Activated B cell treated with CpG ODN at 0.5 μM for 24 hours (primary cell): ENCODE measurements around the gene PCDHA1. TPM values are rescaled to one million over a fixed set of nuclear protein-coding genes. Genes with fewer than 3 reads are reported as not detected.
"Not testable (repeated sequence)": the region's sequence is repeated elsewhere in the genome, so short reads cannot be mapped to it uniquely, and the experiment has no call there.

Experiments
- ATAC-seq: fragments of 200-7000 bp; cut with Tn5 transposase; one replicate; pipeline ENCODE4 v1.10.0; 2021; ENCODE audit warnings: low read depth, mild to moderate bottlenecking, moderate library complexity
- CTCF ChIA-PET: fragments of 350-600 bp; sonication (Branson Sonifier 250); formaldehyde crosslinking; loops from one replicate; lab custom pipeline; 2021; ENCODE audit warnings: antibody characterized with exemption; lab: Charles Lee
- POLR2A ChIA-PET: fragments of 350-600 bp; sonication (Branson Sonifier 250); formaldehyde crosslinking; loops from one replicate; lab custom pipeline; 2021; ENCODE audit warnings: antibody characterized with exemption; lab: Charles Lee
- DNase-seq: peaks from one replicate; pipeline ENCODE4 v3.0.0; 2022
- H3K27ac Mint-ChIP-seq: one replicate; pipeline ENCODE4 v1.8.0; 2020; ENCODE audit warnings: mixed read lengths
- H3K27me3 Mint-ChIP-seq: one replicate; pipeline ENCODE4 v1.8.0; 2021; ENCODE audit warnings: mixed read lengths
- H3K36me3 Mint-ChIP-seq: one replicate; pipeline ENCODE4 v1.8.0; 2021; ENCODE audit warnings: low read depth, mixed read lengths
- H3K4me1 Mint-ChIP-seq: one replicate; pipeline ENCODE4 v1.8.0; 2021; ENCODE audit warnings: mixed read lengths
- H3K4me3 Mint-ChIP-seq: one replicate; pipeline ENCODE4 v1.8.0; 2020; ENCODE audit warnings: mild to moderate bottlenecking, mixed read lengths
- H3K9me3 Mint-ChIP-seq: one replicate; pipeline ENCODE4 v1.8.0; 2020; ENCODE audit warnings: mixed read lengths
- CTCF ChIP-seq: fragments of 200-600 bp; IDR thresholded peaks from one replicate; pipeline ENCODE4 v1.8.0; 2022; ENCODE audit warnings: antibody characterized with exemption, mild to moderate bottlenecking
- intact Hi-C: fragments of 100-400 bp; cut with micrococcal nuclease; formaldehyde crosslinking; loops from one replicate; pipeline ENCODE4 v1.15.1; 2024
- total RNA-seq: library from RNA; stranded (reverse); gene quantifications from 2 replicates; pipeline ENCODE4 v1.2.3, GENCODE V29; 2022

The PCDHA1 gene
- total RNA-seq, 1 donor from 2014 or later: not detected

DNA sequence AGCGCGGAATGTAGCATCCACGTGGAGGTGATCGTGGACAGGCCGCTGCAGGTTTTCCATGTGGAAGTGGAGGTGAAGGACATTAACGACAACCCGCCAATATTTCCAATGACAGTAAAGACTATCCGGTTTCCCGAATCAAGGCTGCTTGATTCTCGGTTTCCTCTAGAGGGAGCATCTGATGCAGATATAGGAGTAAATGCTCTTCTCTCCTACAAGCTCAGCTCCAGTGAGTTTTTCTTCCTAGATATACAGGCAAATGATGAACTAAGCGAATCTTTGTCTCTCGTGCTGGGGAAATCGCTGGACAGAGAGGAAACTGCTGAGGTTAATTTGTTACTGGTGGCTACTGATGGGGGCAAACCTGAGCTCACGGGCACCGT is 9.3 kb downstream of the PCDHA1 start:
- peaks cover 2% of the 10 kb centered on the region for H3K36me3 Mint-ChIP-seq
- intact Hi-C loops: no loop called here
- CTCF ChIA-PET: no interaction called here
- H3K9me3 Mint-ChIP-seq: peaks cover 28% of the 10 kb centered on the region
- ATAC-seq: no peak
- H3K27ac Mint-ChIP-seq: no peak overlapping the region
- peaks cover 12% of the 10 kb centered on the region for H3K27me3 Mint-ChIP-seq
- POLR2A ChIA-PET: no interaction called here
- no peak for TF ChIP-seq CTCF
- no peak overlapping the region for H3K4me3 Mint-ChIP-seq
- DNase-seq: no peak
- H3K4me1 Mint-ChIP-seq: no peaks in the 10 kb centered on the region

GRCh38 chr5:140796072-140796717 is 10.3 kb downstream of the PCDHA1 start:
- ATAC-seq, DNase-seq, H3K4me1 Mint-ChIP-seq, intact Hi-C loops, H3K27ac Mint-ChIP-seq, CTCF ChIA-PET, H3K4me3 Mint-ChIP-seq, H3K36me3 Mint-ChIP-seq, POLR2A ChIA-PET, H3K27me3 Mint-ChIP-seq: not testable (repeated sequence)
- H3K9me3 Mint-ChIP-seq: peaks cover 29% of the 10 kb centered on the region

DNA sequence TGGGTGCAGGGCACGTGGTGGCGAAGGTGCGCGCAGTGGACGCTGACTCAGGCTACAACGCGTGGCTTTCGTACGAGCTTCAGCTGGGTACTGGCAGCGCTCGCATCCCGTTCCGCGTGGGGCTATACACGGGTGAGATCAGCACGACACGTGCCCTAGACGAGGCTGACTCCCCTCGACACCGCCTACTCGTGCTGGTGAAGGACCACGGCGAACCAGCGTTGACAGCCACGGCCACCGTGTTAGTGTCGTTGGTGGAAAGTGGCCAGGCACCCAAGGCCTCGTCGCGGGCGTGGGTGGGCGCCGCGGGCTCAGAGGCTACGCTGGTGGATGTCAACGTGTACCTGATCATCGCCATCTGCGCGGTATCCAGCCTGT is 10.8 kb downstream of the PCDHA1 start:
- no peak for ATAC-seq
- H3K27ac Mint-ChIP-seq: no peak overlapping the region
- H3K27me3 Mint-ChIP-seq: peaks cover 6% of the 10 kb centered on the region
- ChIA-PET POLR2A (no interaction called here), CTCF (no interaction called here)
- H3K9me3 Mint-ChIP-seq: peaks cover 26% of the 10 kb centered on the region
- TF ChIP-seq CTCF: no peak
- intact Hi-C loops: no loop called here
- H3K36me3 Mint-ChIP-seq: peaks cover 2% of the 10 kb centered on the region
- no peak overlapping the region for H3K4me3 Mint-ChIP-seq
- H3K4me1 Mint-ChIP-seq: no peaks in the 10 kb centered on the region
- DNase-seq: no peak

GRCh38 chr5:140800816-140801493 is 15.0 kb downstream of the PCDHA1 start, which contains the start of gene PCDHA3:
Gene PCDHA3 (plus strand): TSS chr5:140801057.
- Mint-ChIP-seq H3K9me3 (peaks cover 18% of the 10 kb centered on the region), H3K36me3 (no peaks in the 10 kb centered on the region)
- DNase-seq: no peak

DNA sequence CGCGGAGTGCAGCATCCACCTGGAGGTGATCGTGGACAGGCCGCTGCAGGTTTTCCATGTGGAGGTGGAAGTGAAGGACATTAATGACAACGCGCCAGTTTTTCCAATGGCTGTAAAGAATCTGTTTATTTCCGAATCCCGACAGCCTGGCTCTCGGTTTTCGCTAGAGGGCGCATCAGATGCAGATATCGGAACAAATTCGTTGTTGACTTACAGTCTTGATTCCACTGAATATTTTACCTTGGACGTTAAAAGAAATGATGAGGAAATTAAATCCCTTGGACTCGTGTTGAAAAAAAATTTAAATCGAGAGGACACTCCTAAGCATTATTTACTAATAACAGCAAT is 15.5 kb downstream of the PCDHA1 start:
- ChIA-PET CTCF (no interaction called here), POLR2A (no interaction called here)
- Mint-ChIP-seq H3K36me3 (no peaks in the 10 kb centered on the region), H3K4me1 (no peaks in the 10 kb centered on the region), H3K9me3 (peaks cover 20% of the 10 kb centered on the region), H3K27ac (no peak overlapping the region), H3K4me3 (no peak overlapping the region), H3K27me3 (peaks cover 5% of the 10 kb centered on the region)
- no peak for TF ChIP-seq CTCF
- DNase-seq (no peak), ATAC-seq (no peak)
- intact Hi-C loops: no loop called here

More at GRCh38 chr5:140800816-140801493, 15.0 kb downstream of the PCDHA1 start, which contains the start of gene PCDHA3:
- Mint-ChIP-seq H3K4me1 (no peaks in the 10 kb centered on the region), H3K27ac (no peak within 1 kb of the TSS), H3K4me3 (no peak within 1 kb of the TSS), H3K27me3 (peaks cover 5% of the 10 kb centered on the region)
- intact Hi-C loops: no loop called here
- no peak for ATAC-seq
- CTCF ChIA-PET: no interaction called here
- POLR2A ChIA-PET: no interaction called here
- TF ChIP-seq CTCF: no peak

DNA sequence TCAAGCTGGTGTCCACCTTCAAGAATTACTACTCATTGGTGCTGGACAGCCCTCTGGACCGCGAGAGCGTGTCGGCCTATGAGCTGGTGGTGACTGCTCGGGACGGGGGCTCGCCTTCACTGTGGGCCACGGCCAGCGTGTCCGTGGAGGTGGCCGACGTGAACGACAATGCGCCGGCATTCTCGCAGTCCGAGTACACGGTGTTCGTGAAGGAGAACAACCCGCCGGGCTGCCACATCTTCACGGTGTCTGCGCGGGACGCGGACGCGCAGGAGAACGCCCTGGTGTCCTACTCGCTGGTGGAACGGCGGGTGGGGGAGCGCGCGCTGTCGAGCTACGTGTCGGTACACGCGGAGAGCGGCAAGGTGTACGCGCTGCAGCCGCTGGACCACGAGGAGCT is 16.4 kb downstream of the PCDHA1 start:
- CTCF ChIA-PET, intact Hi-C loops, H3K27ac Mint-ChIP-seq, ATAC-seq, H3K4me1 Mint-ChIP-seq, DNase-seq, H3K36me3 Mint-ChIP-seq, H3K27me3 Mint-ChIP-seq, H3K4me3 Mint-ChIP-seq, POLR2A ChIA-PET: not testable (repeated sequence)
- peaks cover 23% of the 10 kb centered on the region for H3K9me3 Mint-ChIP-seq
